ENCODE results near the gene TTLL8.

Gene TTLL8

GRCh38 chr22:50008151-50009040 lies 49.7 kb downstream of the TTLL8 start:
- Mint-ChIP-seq H3K9me3 (no peaks in the 10 kb centered on the region), H3K27me3 (peaks cover 46% of the 10 kb centered on the region), H3K4me3 (no peak overlapping the region), H3K27ac (no peak overlapping the region), H3K4me1 (ENCODE audit: low read depth) (peaks cover 20% of the 10 kb centered on the region), H3K36me3 (ENCODE audit: low read depth) (no peaks in the 10 kb centered on the region)
- intact Hi-C loops (cut with micrococcal nuclease): no loop called here

- Mint-ChIP-seq H3K36me3 (ENCODE audit: low read depth) (no peaks in the 10 kb centered on the region), H3K27ac (no peak overlapping the region), H3K4me3 (no peak overlapping the region), H3K27me3 (peaks cover 38% of the 10 kb centered on the region), H3K4me1 (ENCODE audit: low read depth) (peaks cover 20% of the 10 kb centered on the region), H3K9me3 (no peaks in the 10 kb centered on the region)
- intact Hi-C loops (cut with micrococcal nuclease): no loop called here
Measured at GRCh38 chr22:50007057-50007511, 51.0 kb downstream of the TTLL8 start.

- Mint-ChIP-seq H3K36me3 (ENCODE audit: low read depth) (no peaks in the 10 kb centered on the region), H3K4me3 (no peak overlapping the region), H3K4me1 (ENCODE audit: low read depth) (peaks cover 12% of the 10 kb centered on the region), H3K27me3 (peaks cover 28% of the 10 kb centered on the region), H3K9me3 (no peaks in the 10 kb centered on the region), H3K27ac (no peak overlapping the region)
- intact Hi-C loops (cut with micrococcal nuclease): no loop called here
Measured at GRCh38 chr22:50004918-50005317, 53.2 kb downstream of the TTLL8 start.

GRCh38 chr22:50002791-50003190 lies 55.3 kb downstream of the TTLL8 start:
- Mint-ChIP-seq H3K4me1 (ENCODE audit: low read depth) (peaks cover 22% of the 10 kb centered on the region), H3K9me3 (no peaks in the 10 kb centered on the region), H3K4me3 (no peak overlapping the region), H3K27me3 (peaks cover 30% of the 10 kb centered on the region), H3K27ac (no peak overlapping the region), H3K36me3 (ENCODE audit: low read depth) (no peaks in the 10 kb centered on the region)
- intact Hi-C loops (cut with micrococcal nuclease): no loop called here

GRCh38 chr22:50001388-50002231 lies 56.5 kb downstream of the TTLL8 start:
- peaks cover 30% of the 10 kb centered on the region for H3K27me3 Mint-ChIP-seq
- intact Hi-C loops (cut with micrococcal nuclease): no loop called here
- no peaks in the 10 kb centered on the region for H3K9me3 Mint-ChIP-seq
- H3K4me1 Mint-ChIP-seq (ENCODE audit: low read depth): peaks cover 23% of the 10 kb centered on the region
- no peak overlapping the region for H3K4me3 Mint-ChIP-seq
- H3K27ac Mint-ChIP-seq: no peak overlapping the region
- no peaks in the 10 kb centered on the region for H3K36me3 Mint-ChIP-seq (ENCODE audit: low read depth)

- Mint-ChIP-seq H3K9me3 (no peaks in the 10 kb centered on the region), H3K36me3 (ENCODE audit: low read depth) (no peaks in the 10 kb centered on the region), H3K4me3 (no peak overlapping the region), H3K27me3 (peaks cover 30% of the 10 kb centered on the region), H3K4me1 (ENCODE audit: low read depth) (peaks cover 28% of the 10 kb centered on the region), H3K27ac (no peak overlapping the region)
- intact Hi-C loops (cut with micrococcal nuclease): no loop called here
Measured at GRCh38 chr22:50000587-50001387, 57.3 kb downstream of the TTLL8 start.

GRCh38 chr22:49999946-50000586 lies 58.0 kb downstream of the TTLL8 start:
- Mint-ChIP-seq H3K4me1 (ENCODE audit: low read depth) (peaks cover 24% of the 10 kb centered on the region), H3K27ac (no peak overlapping the region), H3K9me3 (no peaks in the 10 kb centered on the region), H3K4me3 (peak overlapping the region; percentile 41), H3K27me3 (peaks cover 30% of the 10 kb centered on the region), H3K36me3 (ENCODE audit: low read depth) (no peaks in the 10 kb centered on the region)
- intact Hi-C loops (cut with micrococcal nuclease): no loop called here

GRCh38 chr22:49999063-49999945 lies 58.8 kb downstream of the TTLL8 start:
- Mint-ChIP-seq H3K27me3 (peaks cover 27% of the 10 kb centered on the region), H3K4me1 (ENCODE audit: low read depth) (peaks cover 16% of the 10 kb centered on the region), H3K4me3 (peak overlapping the region; percentile 41), H3K27ac (no peak overlapping the region), H3K36me3 (ENCODE audit: low read depth) (no peaks in the 10 kb centered on the region), H3K9me3 (no peaks in the 10 kb centered on the region)
- intact Hi-C loops (cut with micrococcal nuclease): no loop called here

GRCh38 chr22:49998718-49999062 lies 59.4 kb downstream of the TTLL8 start:
- H3K27ac Mint-ChIP-seq: no peak overlapping the region
- peaks cover 21% of the 10 kb centered on the region for H3K4me1 Mint-ChIP-seq (ENCODE audit: low read depth)

GRCh38 chr22:49997932-49998717 lies 60.0 kb downstream of the TTLL8 start:
- H3K27ac Mint-ChIP-seq: no peak overlapping the region
- H3K36me3 Mint-ChIP-seq (ENCODE audit: low read depth): no peaks in the 10 kb centered on the region
- intact Hi-C loops (cut with micrococcal nuclease): no loop called here
- no peaks in the 10 kb centered on the region for H3K9me3 Mint-ChIP-seq
- peaks cover 27% of the 10 kb centered on the region for H3K27me3 Mint-ChIP-seq
- H3K4me3 Mint-ChIP-seq: no peak overlapping the region
- peaks cover 25% of the 10 kb centered on the region for H3K4me1 Mint-ChIP-seq (ENCODE audit: low read depth)

More at GRCh38 chr22:49998718-49999062, 59.4 kb downstream of the TTLL8 start:
- intact Hi-C loops (cut with micrococcal nuclease): no loop called here
- no peaks in the 10 kb centered on the region for H3K9me3 Mint-ChIP-seq
- H3K27me3 Mint-ChIP-seq: peaks cover 27% of the 10 kb centered on the region
- H3K4me3 Mint-ChIP-seq: no peak overlapping the region
- no peaks in the 10 kb centered on the region for H3K36me3 Mint-ChIP-seq (ENCODE audit: low read depth)

GRCh38 chr22:49997251-49997599 lies 60.9 kb downstream of the TTLL8 start:
- Mint-ChIP-seq H3K27me3 (peaks cover 28% of the 10 kb centered on the region), H3K4me3 (no peak overlapping the region), H3K4me1 (ENCODE audit: low read depth) (peaks cover 30% of the 10 kb centered on the region), H3K36me3 (ENCODE audit: low read depth) (no peaks in the 10 kb centered on the region), H3K27ac (no peak overlapping the region), H3K9me3 (no peaks in the 10 kb centered on the region)
- intact Hi-C loops (cut with micrococcal nuclease): no loop called here

Measured in dendritic cell treated with granulocyte-macrophage colony-stimulating factor and Interleukin-4, amounts not matched to agents 40 ng/mL and 50 ng/mL, for 4 days (primary cell).